ENCODE data around the gene GDA. TPM values are rescaled to one million over a fixed set of nuclear protein-coding genes. Genes with fewer than 3 reads are reported as not detected.
"Not testable (repeated sequence)": the region's sequence is repeated elsewhere in the genome, so short reads cannot be mapped to it uniquely, and the experiment has no call there.

The GDA gene
- total and polyA plus RNA-seq, 4 donors, result 0.88 to 4.3 (median 2.8) TPM

DNA sequence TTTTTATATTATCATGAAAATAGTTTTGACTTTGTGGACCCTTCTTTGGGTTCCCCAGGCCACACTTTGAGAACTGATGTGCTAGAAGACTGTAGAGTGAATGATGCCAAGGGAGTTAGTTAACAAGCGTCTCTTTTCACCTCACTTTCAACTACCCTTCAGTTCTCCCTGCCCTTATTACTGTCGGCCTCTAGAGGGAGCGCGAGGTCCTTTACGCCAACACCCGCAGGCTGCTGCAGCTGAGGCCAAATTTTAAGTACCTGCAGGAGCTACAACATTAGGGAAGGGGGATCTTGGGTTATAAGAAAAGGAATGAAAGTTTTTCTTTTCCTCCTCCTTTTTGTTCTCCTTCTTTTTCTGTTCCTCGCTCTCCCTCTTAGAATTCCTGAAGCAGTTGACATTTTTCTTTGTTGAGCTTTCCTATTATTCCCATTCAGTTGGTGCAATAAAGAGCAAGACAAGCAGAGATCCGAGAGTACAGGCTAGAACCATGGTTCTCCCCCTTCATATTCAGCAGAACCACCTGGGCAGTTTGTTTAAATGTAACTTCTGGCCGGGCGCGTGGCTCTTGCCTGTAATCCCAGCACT, 131.8 kb downstream of the GDA start:
- no peaks in the 10 kb centered on the region for H3K9me3 ChIP-seq (ENCODE audit: control insufficient read depth, insufficient read depth, low read length)
- no peak overlapping the region for H3K4me3 ChIP-seq (ENCODE audit: low read depth, low read length)
- no peaks in the 10 kb centered on the region for H3K27me3 ChIP-seq (ENCODE audit: control insufficient read depth, insufficient read depth, low read length)
- no peaks in the 10 kb centered on the region for H3K4me1 ChIP-seq (ENCODE audit: control insufficient read depth, insufficient read depth, low read length)
- no peak overlapping the region for H3K27ac ChIP-seq (ENCODE audit: low read depth, low read length)
- no peaks in the 10 kb centered on the region for H3K36me3 ChIP-seq (ENCODE audit: control insufficient read depth, insufficient read depth, low read length)
- DNase-seq (ENCODE audit: low read depth in 4 of 6, low spot score in 6 of 6), result peak in 5 of 6 donors; percentile 39 to 90 (median 48)
- WGBS (ENCODE audit: insufficient coverage), result 29% methylated on average over 2 of the region's 11 CpGs

DNA sequence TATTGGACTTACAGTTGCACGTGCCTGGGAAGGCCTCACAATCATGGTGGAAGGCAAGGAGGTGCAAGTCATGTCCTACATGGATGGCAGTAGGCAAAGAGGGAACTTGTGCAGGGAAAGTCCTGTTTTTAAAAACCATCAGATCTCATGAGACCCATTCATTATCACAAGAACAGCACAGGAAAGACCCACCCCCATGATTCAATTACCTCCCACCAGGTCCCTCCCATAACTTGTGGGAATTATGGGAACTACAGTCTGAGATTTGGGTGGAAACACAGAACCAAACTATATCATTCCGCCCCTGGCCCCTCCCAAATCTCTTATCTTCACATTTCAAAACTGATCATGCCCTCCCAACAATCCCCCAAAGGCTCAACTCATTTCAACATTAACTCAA, 140.2 kb downstream of the GDA start:
- WGBS (ENCODE audit: insufficient coverage), result 89% methylated on average over 2 of the region's 2 CpGs
- H3K9me3 ChIP-seq (ENCODE audit: control insufficient read depth, insufficient read depth, low read length), result no peaks in the 10 kb centered on the region
- no peak overlapping the region for H3K4me3 ChIP-seq (ENCODE audit: low read depth, low read length)
- no peaks in the 10 kb centered on the region for H3K4me1 ChIP-seq (ENCODE audit: control insufficient read depth, insufficient read depth, low read length)
- H3K27ac ChIP-seq (ENCODE audit: low read depth, low read length), result no peak overlapping the region
- no peaks in the 10 kb centered on the region for H3K36me3 ChIP-seq (ENCODE audit: control insufficient read depth, insufficient read depth, low read length)
- no peaks in the 10 kb centered on the region for H3K27me3 ChIP-seq (ENCODE audit: control insufficient read depth, insufficient read depth, low read length)
- DNase-seq (ENCODE audit: low read depth in 4 of 6, low spot score in 6 of 6), result no peak

DNA sequence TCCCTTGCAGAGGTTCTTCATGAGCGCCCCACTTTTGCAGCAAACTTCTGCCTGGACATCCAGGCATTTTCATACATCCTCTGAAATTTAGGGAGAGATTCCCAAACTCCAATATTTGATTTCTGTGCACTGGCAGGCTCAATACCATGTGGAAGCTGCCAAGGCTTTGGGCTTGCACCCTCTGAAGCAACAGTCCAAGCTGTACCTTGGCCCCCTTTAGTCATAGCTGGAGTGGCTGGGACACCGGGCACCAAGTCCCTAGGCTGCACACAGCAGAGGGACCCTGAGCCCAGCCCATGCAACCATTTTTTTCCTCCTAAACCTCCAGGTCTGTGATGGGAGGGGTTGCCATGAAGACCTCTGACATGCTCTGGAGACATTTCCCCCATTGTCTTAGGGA, 141.1 kb downstream of the GDA start:
- Histone ChIP-seq H3K4me1 (ENCODE audit: control insufficient read depth, insufficient read depth, low read length) (no peaks in the 10 kb centered on the region), H3K9me3 (ENCODE audit: control insufficient read depth, insufficient read depth, low read length) (no peaks in the 10 kb centered on the region), H3K4me3 (ENCODE audit: low read depth, low read length) (no peak overlapping the region), H3K27me3 (ENCODE audit: control insufficient read depth, insufficient read depth, low read length) (no peaks in the 10 kb centered on the region), H3K36me3 (ENCODE audit: control insufficient read depth, insufficient read depth, low read length) (no peaks in the 10 kb centered on the region), H3K27ac (ENCODE audit: low read depth, low read length) (no peak overlapping the region)
- 100% methylated on average over 1 of the region's 2 CpGs for WGBS (ENCODE audit: insufficient coverage)
- no peak for DNase-seq (ENCODE audit: low read depth in 4 of 6, low spot score in 6 of 6)

DNA sequence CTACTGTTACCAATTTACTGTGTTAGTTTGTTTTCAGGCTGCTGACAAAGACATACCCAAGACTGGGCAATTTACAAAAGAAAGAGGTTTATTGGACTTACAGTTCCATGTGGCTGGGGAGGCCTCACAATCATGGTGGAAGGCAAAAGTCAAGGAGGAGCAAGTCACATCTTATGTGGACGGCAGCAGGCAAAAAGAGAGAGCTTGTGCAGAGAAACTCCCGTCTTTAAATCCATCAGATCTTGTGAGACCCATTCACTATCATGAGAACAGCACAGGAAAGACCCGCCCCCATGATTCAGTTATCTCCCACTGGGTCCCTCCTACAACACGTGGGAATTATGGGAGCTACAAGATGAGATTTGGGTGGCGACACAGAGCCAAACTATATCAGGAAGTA, 142.3 kb downstream of the GDA start:
- WGBS (ENCODE audit: insufficient coverage), result no CpG with 5 or more reads among the region's 5 CpGs
- not testable (repeated sequence) for H3K4me3 ChIP-seq (ENCODE audit: low read depth, low read length); DNase-seq (ENCODE audit: low read depth in 4 of 6, low spot score in 6 of 6)

DNA sequence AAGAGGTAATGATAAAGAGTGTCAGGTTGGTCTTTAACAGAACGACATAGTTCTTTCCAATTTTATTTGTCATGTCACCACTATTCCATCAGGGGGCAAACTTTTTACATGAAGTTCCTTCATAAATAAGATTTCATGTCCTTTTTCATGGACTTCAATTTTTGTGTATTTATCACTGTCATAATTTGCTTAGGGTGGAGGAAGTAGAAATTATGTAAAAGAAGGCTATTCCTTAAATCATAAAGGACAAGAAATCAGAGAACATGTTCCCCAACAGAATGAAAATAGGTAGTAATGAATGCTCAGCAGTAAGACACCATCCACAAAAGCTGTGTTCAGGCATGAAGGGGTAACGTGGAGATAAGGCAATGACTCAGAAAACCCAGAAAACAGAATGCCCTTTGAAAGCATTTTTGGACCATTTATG, 143.0 kb downstream of the GDA start:
- H3K27ac ChIP-seq (ENCODE audit: low read depth, low read length), result peak overlapping the region; percentile 3
- no peaks in the 10 kb centered on the region for H3K27me3 ChIP-seq (ENCODE audit: control insufficient read depth, insufficient read depth, low read length)
- peak in 3 of 6 donors; percentile 15 to 65 (median 61) for DNase-seq (ENCODE audit: low read depth in 4 of 6, low spot score in 6 of 6)
- no peak overlapping the region for H3K4me3 ChIP-seq (ENCODE audit: low read depth, low read length)
- no peaks in the 10 kb centered on the region for H3K36me3 ChIP-seq (ENCODE audit: control insufficient read depth, insufficient read depth, low read length)
- WGBS (ENCODE audit: insufficient coverage), result no CpG with 5 or more reads among the region's 2 CpGs
- H3K9me3 ChIP-seq (ENCODE audit: control insufficient read depth, insufficient read depth, low read length), result no peaks in the 10 kb centered on the region
- H3K4me1 ChIP-seq (ENCODE audit: control insufficient read depth, insufficient read depth, low read length), result no peaks in the 10 kb centered on the region

More for the DNA sequence above, 142.3 kb downstream of the GDA start:
- not testable (repeated sequence) for H3K9me3 ChIP-seq (ENCODE audit: control insufficient read depth, insufficient read depth, low read length); H3K36me3 ChIP-seq (ENCODE audit: control insufficient read depth, insufficient read depth, low read length); H3K27ac ChIP-seq (ENCODE audit: low read depth, low read length); H3K4me1 ChIP-seq (ENCODE audit: control insufficient read depth, insufficient read depth, low read length); H3K27me3 ChIP-seq (ENCODE audit: control insufficient read depth, insufficient read depth, low read length)

DNA sequence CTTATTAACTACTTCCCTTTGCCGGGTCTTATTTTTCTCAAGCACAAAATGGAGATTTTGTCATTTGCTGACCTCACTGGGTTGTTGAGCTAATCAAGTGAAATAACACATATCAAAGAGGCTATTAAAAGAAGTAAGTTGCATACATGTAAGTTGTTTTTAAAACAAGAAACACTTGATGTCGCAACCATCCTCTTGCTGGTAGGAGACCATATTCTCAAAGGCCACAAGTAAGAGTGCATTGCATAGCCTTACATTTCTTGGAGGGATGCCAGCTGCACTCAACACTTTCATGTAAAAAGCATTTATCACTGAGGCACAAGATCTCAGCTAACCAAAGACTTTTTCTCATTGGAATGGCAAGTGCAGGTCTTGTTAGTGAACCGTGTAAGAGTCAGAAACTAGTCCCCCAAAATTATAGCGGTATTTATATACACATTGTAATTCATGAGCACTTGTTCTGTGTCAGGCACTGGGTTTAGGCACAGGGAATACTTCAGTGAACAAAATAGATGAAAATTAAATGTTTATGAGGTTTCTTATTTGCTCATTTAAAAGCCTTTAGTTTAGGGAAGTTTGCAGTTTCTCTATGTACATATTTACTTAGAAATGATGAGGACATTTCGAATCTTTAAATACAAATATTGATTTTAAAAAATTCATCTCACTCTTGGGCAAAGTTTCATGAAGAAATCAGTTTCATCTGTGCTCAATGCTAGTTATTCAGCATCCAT, 143.8 kb downstream of the GDA start:
- Histone ChIP-seq H3K9me3 (ENCODE audit: control insufficient read depth, insufficient read depth, low read length) (no peaks in the 10 kb centered on the region), H3K27me3 (ENCODE audit: control insufficient read depth, insufficient read depth, low read length) (no peaks in the 10 kb centered on the region), H3K4me3 (ENCODE audit: low read depth, low read length) (no peak overlapping the region), H3K4me1 (ENCODE audit: control insufficient read depth, insufficient read depth, low read length) (no peaks in the 10 kb centered on the region), H3K27ac (ENCODE audit: low read depth, low read length) (peak overlapping the region; percentile 3), H3K36me3 (ENCODE audit: control insufficient read depth, insufficient read depth, low read length) (no peaks in the 10 kb centered on the region)
- peak in 2 of 6 donors; percentile 51 to 76 for DNase-seq (ENCODE audit: low read depth in 4 of 6, low spot score in 6 of 6)
- 57% methylated on average over 1 of the region's 5 CpGs for WGBS (ENCODE audit: insufficient coverage)

DNA sequence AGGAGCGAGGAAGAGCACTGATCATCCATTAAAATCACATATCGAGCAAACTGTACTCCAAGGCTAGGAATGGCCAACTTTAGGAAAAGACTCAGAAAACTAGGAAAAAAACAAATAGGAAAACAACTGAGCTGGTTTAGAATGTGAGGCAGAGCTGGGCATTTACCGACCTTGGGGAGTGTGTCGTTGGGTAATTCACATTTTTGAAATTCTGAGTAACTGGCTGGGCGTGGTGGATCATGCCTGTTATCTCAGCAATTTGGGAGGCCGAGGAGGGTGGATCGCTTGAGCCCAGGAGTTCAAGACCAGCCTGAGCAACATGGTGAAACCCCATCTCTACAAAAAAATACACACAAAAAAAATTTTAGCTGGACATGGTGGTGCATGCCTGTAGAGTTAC, 145.7 kb downstream of the GDA start:
- no peak overlapping the region for H3K4me3 ChIP-seq (ENCODE audit: low read depth, low read length)
- H3K36me3 ChIP-seq (ENCODE audit: control insufficient read depth, insufficient read depth, low read length), result no peaks in the 10 kb centered on the region
- no peaks in the 10 kb centered on the region for H3K27me3 ChIP-seq (ENCODE audit: control insufficient read depth, insufficient read depth, low read length)
- no peak for DNase-seq (ENCODE audit: low read depth in 4 of 6, low spot score in 6 of 6)
- no peak overlapping the region for H3K27ac ChIP-seq (ENCODE audit: low read depth, low read length)
- H3K4me1 ChIP-seq (ENCODE audit: control insufficient read depth, insufficient read depth, low read length), result no peaks in the 10 kb centered on the region
- no peaks in the 10 kb centered on the region for H3K9me3 ChIP-seq (ENCODE audit: control insufficient read depth, insufficient read depth, low read length)
- WGBS (ENCODE audit: insufficient coverage), result 96% methylated on average over 2 of the region's 7 CpGs

DNA sequence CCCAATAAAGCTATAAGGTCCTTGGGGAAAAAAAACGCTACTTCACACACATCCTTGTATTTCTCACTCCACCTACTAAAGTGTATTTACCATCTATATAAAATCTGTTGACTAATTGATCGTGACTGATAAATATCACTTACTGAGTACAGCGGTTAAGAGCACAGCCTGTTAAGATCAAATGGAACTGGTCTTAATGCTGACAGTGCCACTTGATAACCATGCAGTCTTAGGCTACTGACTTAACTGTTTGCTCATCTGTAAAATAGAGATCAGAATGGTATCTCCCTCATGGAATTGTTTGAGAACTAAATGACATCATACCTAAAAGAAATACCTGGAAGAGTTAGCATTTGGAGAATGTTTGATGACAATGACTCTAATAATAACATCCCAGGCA, 148.3 kb downstream of the GDA start:
- Histone ChIP-seq H3K4me1 (ENCODE audit: control insufficient read depth, insufficient read depth, low read length) (no peaks in the 10 kb centered on the region), H3K9me3 (ENCODE audit: control insufficient read depth, insufficient read depth, low read length) (no peaks in the 10 kb centered on the region), H3K27me3 (ENCODE audit: control insufficient read depth, insufficient read depth, low read length) (no peaks in the 10 kb centered on the region), H3K27ac (ENCODE audit: low read depth, low read length) (no peak overlapping the region), H3K4me3 (ENCODE audit: low read depth, low read length) (no peak overlapping the region), H3K36me3 (ENCODE audit: control insufficient read depth, insufficient read depth, low read length) (no peaks in the 10 kb centered on the region)
- no peak for DNase-seq (ENCODE audit: low read depth in 4 of 6, low spot score in 6 of 6)
- no CpG with 5 or more reads among the region's 3 CpGs for WGBS (ENCODE audit: insufficient coverage)

DNA sequence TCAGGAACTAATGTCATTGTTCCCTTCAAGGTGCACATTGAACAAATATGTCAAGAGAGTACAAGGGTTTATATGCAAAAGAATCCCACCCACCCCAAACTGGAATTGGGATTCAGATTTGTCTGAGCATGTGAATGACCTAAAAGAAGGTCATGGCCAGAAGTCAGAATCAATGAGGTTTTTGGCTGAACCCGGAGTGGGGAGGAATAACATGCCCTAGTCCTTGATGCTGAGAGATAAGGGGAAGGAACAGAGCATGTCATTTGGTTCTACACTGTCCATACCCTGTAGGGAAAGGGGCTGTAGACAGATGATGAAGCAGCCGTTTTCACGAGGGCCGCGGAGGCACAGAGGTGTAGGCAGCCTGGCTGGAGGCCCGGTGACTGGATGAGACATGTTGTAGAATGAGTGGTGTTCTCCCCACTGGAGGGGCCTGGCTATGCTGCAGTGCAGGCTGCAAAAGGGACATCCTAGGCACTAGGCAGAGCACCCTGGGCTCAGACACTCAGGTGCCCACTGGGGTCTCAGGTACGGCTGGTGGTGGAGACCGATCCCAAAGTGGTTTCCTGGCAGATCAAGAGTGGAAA, 149.9 kb downstream of the GDA start:
- H3K27me3 ChIP-seq (ENCODE audit: control insufficient read depth, insufficient read depth, low read length), result no peaks in the 10 kb centered on the region
- H3K4me3 ChIP-seq (ENCODE audit: low read depth, low read length), result no peak overlapping the region
- no peak for DNase-seq (ENCODE audit: low read depth in 4 of 6, low spot score in 6 of 6)
- no peaks in the 10 kb centered on the region for H3K36me3 ChIP-seq (ENCODE audit: control insufficient read depth, insufficient read depth, low read length)
- H3K4me1 ChIP-seq (ENCODE audit: control insufficient read depth, insufficient read depth, low read length), result no peaks in the 10 kb centered on the region
- H3K27ac ChIP-seq (ENCODE audit: low read depth, low read length), result no peak overlapping the region
- H3K9me3 ChIP-seq (ENCODE audit: control insufficient read depth, insufficient read depth, low read length), result no peaks in the 10 kb centered on the region
- WGBS (ENCODE audit: insufficient coverage), result 87% methylated on average over 8 of the region's 8 CpGs

DNA sequence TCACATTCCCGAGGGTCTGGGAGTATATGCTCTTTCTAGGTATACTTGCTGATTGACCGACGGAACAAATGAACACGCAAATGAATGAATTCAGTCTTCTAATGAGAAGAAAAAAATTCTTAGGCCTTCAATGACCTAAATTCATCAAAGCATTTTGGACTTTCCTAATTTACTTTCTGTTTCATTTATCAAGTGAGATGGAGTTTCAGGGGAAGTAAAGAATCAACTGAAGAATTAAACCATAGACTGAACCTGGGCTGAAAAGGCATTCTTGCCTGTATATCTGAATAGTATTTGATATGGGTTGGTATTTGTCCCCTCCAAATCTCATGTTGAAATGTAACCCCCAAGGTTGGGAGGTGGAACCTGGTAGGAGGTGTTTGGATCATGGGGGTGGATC, 151.6 kb downstream of the GDA start:
- DNase-seq (ENCODE audit: low read depth in 4 of 6, low spot score in 6 of 6), result no peak
- H3K27ac ChIP-seq (ENCODE audit: low read depth, low read length), result no peak overlapping the region
- no peaks in the 10 kb centered on the region for H3K36me3 ChIP-seq (ENCODE audit: control insufficient read depth, insufficient read depth, low read length)
- 100% methylated on average over 1 of the region's 4 CpGs for WGBS (ENCODE audit: insufficient coverage)
- H3K4me1 ChIP-seq (ENCODE audit: control insufficient read depth, insufficient read depth, low read length), result no peaks in the 10 kb centered on the region
- H3K9me3 ChIP-seq (ENCODE audit: control insufficient read depth, insufficient read depth, low read length), result no peaks in the 10 kb centered on the region
- H3K27me3 ChIP-seq (ENCODE audit: control insufficient read depth, insufficient read depth, low read length), result no peaks in the 10 kb centered on the region
- no peak overlapping the region for H3K4me3 ChIP-seq (ENCODE audit: low read depth, low read length)

Data from spinal cord (tissue), 10 donors.